Suprapubic skin (tissue), 4 donors: ENCODE measurements around the gene OR52I2.

Experiments
- EP300 ChIP-seq: sonication (generic); formaldehyde crosslinking; IDR thresholded peaks from one replicate; pipeline ENCODE4 v1.6.1; 2017; ENCODE audit warnings: antibody characterized with exemption
- POLR2A ChIP-seq, 2 donors: fragments of 450-650 bp; IDR thresholded peaks; one replicate each; pipeline ENCODE4 v1.6.1; 2017; ENCODE audit warnings: antibody characterized with exemption in 2 of 2, mild to moderate bottlenecking in 2 of 2, moderate library complexity in 2 of 2
- POLR2AphosphoS5 ChIP-seq, 3 donors: sonication (generic); formaldehyde crosslinking; IDR thresholded peaks; one replicate each; pipeline ENCODE4 v1.6.1; 2017; ENCODE audit warnings: antibody characterized with exemption in 3 of 3
- TF ChIP-seq, protein P1 (sequence below), 2 donors: fragments of 200-600 bp in 1 of 2; fragments of 450-650 bp in 1 of 2; sonication (generic) in 1 of 2; IDR thresholded peaks; one replicate each; pipeline ENCODE4 v1.5.1; 2016 to 2019; ENCODE audit warnings: antibody characterized with exemption in 2 of 2, mild to moderate bottlenecking in 1 of 2, moderate library complexity in 1 of 2

GRCh38 chr11:4639931-4640330 is 58.4 kb downstream of the OR52I2 start:
- TF ChIP-seq, protein P1, sequence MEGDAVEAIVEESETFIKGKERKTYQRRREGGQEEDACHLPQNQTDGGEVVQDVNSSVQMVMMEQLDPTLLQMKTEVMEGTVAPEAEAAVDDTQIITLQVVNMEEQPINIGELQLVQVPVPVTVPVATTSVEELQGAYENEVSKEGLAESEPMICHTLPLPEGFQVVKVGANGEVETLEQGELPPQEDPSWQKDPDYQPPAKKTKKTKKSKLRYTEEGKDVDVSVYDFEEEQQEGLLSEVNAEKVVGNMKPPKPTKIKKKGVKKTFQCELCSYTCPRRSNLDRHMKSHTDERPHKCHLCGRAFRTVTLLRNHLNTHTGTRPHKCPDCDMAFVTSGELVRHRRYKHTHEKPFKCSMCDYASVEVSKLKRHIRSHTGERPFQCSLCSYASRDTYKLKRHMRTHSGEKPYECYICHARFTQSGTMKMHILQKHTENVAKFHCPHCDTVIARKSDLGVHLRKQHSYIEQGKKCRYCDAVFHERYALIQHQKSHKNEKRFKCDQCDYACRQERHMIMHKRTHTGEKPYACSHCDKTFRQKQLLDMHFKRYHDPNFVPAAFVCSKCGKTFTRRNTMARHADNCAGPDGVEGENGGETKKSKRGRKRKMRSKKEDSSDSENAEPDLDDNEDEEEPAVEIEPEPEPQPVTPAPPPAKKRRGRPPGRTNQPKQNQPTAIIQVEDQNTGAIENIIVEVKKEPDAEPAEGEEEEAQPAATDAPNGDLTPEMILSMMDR (IDR thresholded peaks at IDR 0.05), result no peak
- no peak for TF ChIP-seq POLR2AphosphoS5 (IDR thresholded peaks at IDR 0.05)
- TF ChIP-seq POLR2A (IDR thresholded peaks at IDR 0.05), result no peak
- no peak for TF ChIP-seq EP300
